A549 (cell line): ENCODE measurements around the gene NHSL2. TPM values are rescaled to one million over a fixed set of nuclear protein-coding genes. Genes with fewer than 3 reads are reported as not detected.

Experiments used
- ATAC-seq, 2 experiments: fragments of 200-7000 bp in 1 of 2; fragments of >200 bp in 1 of 2; cut with Nextera tagmentation in 1 of 2; cut with Tn5 transposase in 1 of 2; 3 replicates each; pipeline versions ENCODE4 v1.8.0 to v1.9.1; 2018 to 2020; ENCODE audit warnings: mild to moderate bottlenecking in 1 of 2, moderate library complexity in 1 of 2
- CTCF ChIA-PET: fragments of 300-600 bp; sonication (Branson Sonifier 250); formaldehyde crosslinking; extraction: SDS; loops from one replicate; lab custom pipeline; 2021; ENCODE audit warnings: antibody characterized with exemption, inconsistent platforms; lab: Yijun Ruan, JAX
- POLR2A ChIA-PET: fragments of 350-600 bp; formaldehyde crosslinking; extraction: SDS; loops from one replicate; lab custom pipeline; 2021; ENCODE audit warnings: antibody characterized with exemption, inconsistent platforms; lab: Yijun Ruan, JAX
- DNase-seq, 2 experiments: peaks; one replicate each; pipeline versions ENCODE4 v3.0.0 to v3.0.0-alpha.2; 2011 to 2016; ENCODE audit warnings: low read depth in 1 of 2, low spot score in 1 of 2
- FAIRE-seq: peaks from 2 replicates; lab custom pipeline; 2011; peaks lifted over from hg19 to GRCh38; lab: Jason Lieb, UNC
- H3K27ac ChIP-seq, 2 experiments: fragments of >200 bp; sonication (Bioruptor Twin); formaldehyde crosslinking; 3 replicates each; pipeline ENCODE4 v1.5.1; 2016 to 2017
- H3K4me1 ChIP-seq: fragments of >200 bp; sonication (Bioruptor Twin); formaldehyde crosslinking; 3 replicates; pipeline ENCODE4 v1.6.1; 2016
- H3K4me2 ChIP-seq: fragments of >200 bp; sonication (Bioruptor Twin); formaldehyde crosslinking; 3 replicates; pipeline ENCODE4 v1.6.1; 2016
- H3K4me3 ChIP-seq: fragments of >200 bp; sonication (Bioruptor Twin); formaldehyde crosslinking; 3 replicates; pipeline ENCODE4 v1.5.1; 2016
- H3K9me3 ChIP-seq: fragments of >200 bp; sonication (Bioruptor Twin); formaldehyde crosslinking; 3 replicates; pipeline ENCODE4 v1.6.1; 2016
- BHLHE40 ChIP-seq: IDR thresholded peaks from 2 replicates; pipeline ENCODE4 v1.6.1; 2012; ENCODE audit warnings: low read depth, low read length, inconsistent platforms
- CBX8 ChIP-seq: fragments of 200-600 bp; sonication (generic); IDR thresholded peaks from 2 replicates; pipeline ENCODE4 v1.6.1; 2016
- HEYL ChIP-seq: fragments of 250-450 bp; sonication (Bioruptor Pico); IDR thresholded peaks from 2 replicates; pipeline ENCODE4 v1.8.0; 2021; ENCODE audit warnings: mild to moderate bottlenecking, moderate library complexity
- HOXA7 ChIP-seq: fragments of 250-450 bp; sonication (Bioruptor Pico); IDR thresholded peaks from 2 replicates; pipeline ENCODE4 v1.5.0; 2020; ENCODE audit warnings: mild to moderate bottlenecking, moderate library complexity
- HOXB13 ChIP-seq: fragments of 250-450 bp; sonication (Bioruptor Pico); IDR thresholded peaks from 2 replicates; pipeline ENCODE4 v1.5.0; 2020; ENCODE audit warnings: low read depth, mild to moderate bottlenecking, moderate library complexity
- HOXB5 ChIP-seq: fragments of 250-450 bp; sonication (Bioruptor Pico); IDR thresholded peaks from 2 replicates; pipeline ENCODE4 v1.5.0; 2020; ENCODE audit warnings: mild to moderate bottlenecking, moderate library complexity
- JUN ChIP-seq, 2 experiments: fragments of >200 bp; sonication (Bioruptor Twin); formaldehyde crosslinking; IDR thresholded peaks; 2 replicates in 1 of 2; 3 replicates in 1 of 2; pipeline ENCODE4 v1.6.1; 2016 to 2017
- KDM1A ChIP-seq: fragments of 200-600 bp; sonication (generic); IDR thresholded peaks from 2 replicates; pipeline ENCODE4 v1.6.1; 2016; ENCODE audit warnings: low read depth, mild to moderate bottlenecking
- MAZ ChIP-seq: fragments of 150-350 bp; IDR thresholded peaks from 2 replicates; pipeline ENCODE4 v1.6.1; 2014; ENCODE audit warnings: antibody characterized with exemption, low read depth, low read length, borderline replicate concordance
- MYC ChIP-seq: IDR thresholded peaks from 2 replicates; pipeline ENCODE4 v1.6.1; 2012; ENCODE audit warnings: mild to moderate bottlenecking, inconsistent platforms, low read length, improper control_type of control experiment, borderline replicate concordance
- NPAS2 ChIP-seq: fragments of 250-450 bp; sonication (Bioruptor Pico); IDR thresholded peaks from 2 replicates; pipeline ENCODE4 v1.8.0; 2022; ENCODE audit warnings: mild to moderate bottlenecking, moderate library complexity, borderline replicate concordance
- POLR2A ChIP-seq: IDR thresholded peaks from 2 replicates; pipeline ENCODE4 v1.6.1; 2012; ENCODE audit warnings: mild to moderate bottlenecking, low read length
- RAD21 ChIP-seq, 2 experiments: fragments of >200 bp in 1 of 2; sonication (Bioruptor Twin) in 1 of 2; formaldehyde crosslinking in 1 of 2; IDR thresholded peaks in 1 of 2; conservative IDR thresholded peaks in 1 of 2; 2 replicates in 1 of 2; 3 replicates in 1 of 2; pipeline ENCODE4 v1.6.1; 2012 to 2018; ENCODE audit warnings: inconsistent platforms in 1 of 2
- SMC3 ChIP-seq: fragments of >200 bp; sonication (Bioruptor Twin); formaldehyde crosslinking; IDR thresholded peaks from 3 replicates; pipeline ENCODE4 v1.6.1; 2018; ENCODE audit warnings: inconsistent platforms
- TP53 ChIP-seq: fragments of 250-450 bp; sonication (Bioruptor Pico); IDR thresholded peaks from 2 replicates; pipeline ENCODE4 v1.5.0; 2021; ENCODE audit warnings: mild to moderate bottlenecking, moderate library complexity
- ZC3H11A ChIP-seq: fragments of 450-650 bp; IDR thresholded peaks from 2 replicates; pipeline ENCODE4 v1.6.1; 2014; ENCODE audit warnings: antibody characterized with exemption, mild to moderate bottlenecking
- ZSCAN20 ChIP-seq: fragments of 250-450 bp; sonication (Bioruptor Pico); IDR thresholded peaks from 2 replicates; pipeline ENCODE4 v1.8.0; 2022; ENCODE audit warnings: mild to moderate bottlenecking, moderate library complexity
- WGBS: methylation state at CpG from one replicate; pipeline ENCODE4 v1.1.6; 2017; ENCODE audit errors: missing lambda C conversion rate; 5-methylcytosine and 5-hydroxymethylcytosine counted together
- polyA plus RNA-seq, 4 experiments: library from polyadenylated mRNA; depleted of rRNA in 3 of 4; stranded (reverse); fragments of >200 nt; fragmentation: RNase III in 1 of 4; extraction: RNeasy Plus Mini Kit Qiagen cat#74134 plus additional on column Dnase treatment in 1 of 4; gene quantifications; 2 replicates in 3 of 4; 3 replicates in 1 of 4; pipeline ENCODE4 v1.2.3, GENCODE V29; 2011 to 2017
- TF ChIP-seq, protein P1 (sequence below): fragments of 250-450 bp; sonication (Bioruptor Pico); IDR thresholded peaks from 2 replicates; pipeline ENCODE4 v1.5.0; 2021; ENCODE audit warnings: mild to moderate bottlenecking, moderate library complexity, borderline replicate concordance
- TF ChIP-seq, protein P2 (sequence below): IDR thresholded peaks from 2 replicates; pipeline ENCODE4 v1.6.1; 2012
- TF ChIP-seq, protein P3 (sequence below): IDR thresholded peaks from 2 replicates; pipeline ENCODE4 v1.6.1; 2012
- TF ChIP-seq, protein P4 (sequence below): fragments of >200 bp; sonication (Bioruptor Twin); formaldehyde crosslinking; IDR thresholded peaks from 3 replicates; pipeline ENCODE4 v1.5.1; 2016
- TF ChIP-seq, protein P5 (sequence below): IDR thresholded peaks from 2 replicates; pipeline ENCODE4 v1.6.1; 2012; ENCODE audit warnings: low read depth, borderline replicate concordance

The NHSL2 gene
- polyA plus RNA-seq, 2 of the 4 experiments (the other 2 are of a cell fraction), result 0.26 to 0.48 TPM

DNA sequence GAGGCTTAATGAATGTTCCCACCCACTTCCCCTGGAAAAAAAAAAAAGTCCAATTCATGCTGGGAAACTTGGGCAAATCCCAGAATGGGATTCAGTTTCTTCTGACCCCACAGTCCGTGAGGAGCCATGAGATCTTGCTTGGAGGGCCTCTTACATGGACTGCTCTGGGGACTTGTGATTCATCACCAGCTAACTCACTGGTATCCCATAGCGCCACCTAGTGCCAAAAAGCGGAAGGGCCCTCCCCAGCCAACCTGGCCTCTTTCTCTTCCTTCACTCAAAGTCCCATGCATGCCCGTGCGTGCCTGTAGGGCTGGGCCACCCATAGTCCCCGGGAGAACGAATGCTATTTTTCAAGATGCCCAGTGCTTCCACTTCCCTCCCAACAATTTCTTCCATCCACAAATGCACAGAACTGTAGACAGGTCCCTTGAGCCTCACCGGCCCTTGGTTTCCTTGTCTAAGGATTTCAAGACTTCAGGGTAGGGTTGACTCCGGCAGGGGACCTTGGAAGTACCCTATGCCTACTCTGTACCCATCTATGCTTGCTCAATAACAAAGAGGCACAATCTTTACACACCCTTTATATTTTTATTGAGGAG, 216.0 kb downstream of the NHSL2 start (continued):
- TF ChIP-seq HOXA7 (CRISPR knock-in tag) (no peak), ZSCAN20 (CRISPR knock-in tag) (no peak)
- TF ChIP-seq, protein P1, sequence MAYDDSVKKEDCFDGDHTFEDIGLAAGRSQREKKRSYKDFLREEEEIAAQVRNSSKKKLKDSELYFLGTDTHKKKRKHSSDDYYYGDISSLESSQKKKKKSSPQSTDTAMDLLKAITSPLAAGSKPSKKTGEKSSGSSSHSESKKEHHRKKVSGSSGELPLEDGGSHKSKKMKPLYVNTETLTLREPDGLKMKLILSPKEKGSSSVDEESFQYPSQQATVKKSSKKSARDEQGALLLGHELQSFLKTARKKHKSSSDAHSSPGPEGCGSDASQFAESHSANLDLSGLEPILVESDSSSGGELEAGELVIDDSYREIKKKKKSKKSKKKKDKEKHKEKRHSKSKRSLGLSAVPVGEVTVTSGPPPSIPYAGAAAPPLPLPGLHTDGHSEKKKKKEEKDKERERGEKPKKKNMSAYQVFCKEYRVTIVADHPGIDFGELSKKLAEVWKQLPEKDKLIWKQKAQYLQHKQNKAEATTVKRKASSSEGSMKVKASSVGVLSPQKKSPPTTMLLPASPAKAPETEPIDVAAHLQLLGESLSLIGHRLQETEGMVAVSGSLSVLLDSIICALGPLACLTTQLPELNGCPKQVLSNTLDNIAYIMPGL, result no peak

DNA sequence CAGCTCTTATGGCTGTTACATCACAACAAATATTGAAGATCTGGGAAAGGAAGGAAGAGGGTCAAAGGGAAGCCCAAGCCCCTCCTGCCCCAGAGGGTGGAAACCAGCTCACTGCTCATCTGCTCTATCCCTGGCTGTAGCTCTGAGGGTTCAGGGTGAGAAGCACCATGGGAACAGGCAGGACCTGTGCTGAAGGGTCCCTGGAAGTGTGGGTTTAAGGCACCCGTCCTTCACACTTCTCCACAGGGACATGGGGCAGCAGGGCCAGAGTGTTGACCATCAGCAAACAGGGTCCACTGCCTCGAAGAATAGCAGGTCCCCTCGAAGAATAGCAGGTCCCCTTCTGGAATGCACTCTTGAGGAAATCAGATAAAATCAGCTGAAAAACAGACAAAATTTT, 216.7 kb downstream of the NHSL2 start:
- ChIA-PET POLR2A (interaction anchor here (0.8 to 1.4 kb wide), 2 partner anchors 54 to 111 kb away, joined by 4 to 6 read pairs; partner anchors contain the start of genes ERCC6L and PIN4), CTCF (interaction anchor here (0.6 to 6.6 kb wide), 27 partner anchors 8 to 411 kb away, joined by 3 to 109 read pairs (median 5); partner anchors contain the start of gene NHSL2)
- ATAC-seq (no peak), FAIRE-seq (no peak), DNase-seq (no peak)
- Histone ChIP-seq H3K4me2 (no peak overlapping the region), H3K27ac (peak overlapping the region; percentile 63 to 79; a peak in 3 of 6 replicates), H3K4me3 (no peak overlapping the region), H3K9me3 (no peaks in the 10 kb centered on the region), H3K4me1 (peaks cover 11% of the 10 kb centered on the region)
- TF ChIP-seq MAZ (no peak), BHLHE40 (no peak), POLR2A (no peak), HEYL (CRISPR knock-in tag) (no peak), SMC3 (no peak), TP53 (no peak), RAD21 (conservative IDR thresholded peaks at IDR 0.05 in 1 of 2, IDR thresholded peaks at IDR 0.05 in 1 of 2) (no peak), ZC3H11A (no peak), JUN (IDR thresholded peaks at IDR 0.05) (no peak), KDM1A (no peak), MYC (no peak), HOXB5 (CRISPR knock-in tag) (no peak), NPAS2 (no peak), CBX8 (no peak), HOXB13 (CRISPR knock-in tag) (no peak)
- TF ChIP-seq, protein P2, sequence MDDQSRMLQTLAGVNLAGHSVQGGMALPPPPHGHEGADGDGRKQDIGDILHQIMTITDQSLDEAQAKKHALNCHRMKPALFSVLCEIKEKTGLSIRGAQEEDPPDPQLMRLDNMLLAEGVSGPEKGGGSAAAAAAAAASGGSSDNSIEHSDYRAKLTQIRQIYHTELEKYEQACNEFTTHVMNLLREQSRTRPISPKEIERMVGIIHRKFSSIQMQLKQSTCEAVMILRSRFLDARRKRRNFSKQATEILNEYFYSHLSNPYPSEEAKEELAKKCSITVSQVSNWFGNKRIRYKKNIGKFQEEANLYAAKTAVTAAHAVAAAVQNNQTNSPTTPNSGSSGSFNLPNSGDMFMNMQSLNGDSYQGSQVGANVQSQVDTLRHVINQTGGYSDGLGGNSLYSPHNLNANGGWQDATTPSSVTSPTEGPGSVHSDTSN, result no peak
- TF ChIP-seq, protein P3, sequence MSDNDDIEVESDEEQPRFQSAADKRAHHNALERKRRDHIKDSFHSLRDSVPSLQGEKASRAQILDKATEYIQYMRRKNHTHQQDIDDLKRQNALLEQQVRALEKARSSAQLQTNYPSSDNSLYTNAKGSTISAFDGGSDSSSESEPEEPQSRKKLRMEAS, result no peak
- TF ChIP-seq, protein P4, sequence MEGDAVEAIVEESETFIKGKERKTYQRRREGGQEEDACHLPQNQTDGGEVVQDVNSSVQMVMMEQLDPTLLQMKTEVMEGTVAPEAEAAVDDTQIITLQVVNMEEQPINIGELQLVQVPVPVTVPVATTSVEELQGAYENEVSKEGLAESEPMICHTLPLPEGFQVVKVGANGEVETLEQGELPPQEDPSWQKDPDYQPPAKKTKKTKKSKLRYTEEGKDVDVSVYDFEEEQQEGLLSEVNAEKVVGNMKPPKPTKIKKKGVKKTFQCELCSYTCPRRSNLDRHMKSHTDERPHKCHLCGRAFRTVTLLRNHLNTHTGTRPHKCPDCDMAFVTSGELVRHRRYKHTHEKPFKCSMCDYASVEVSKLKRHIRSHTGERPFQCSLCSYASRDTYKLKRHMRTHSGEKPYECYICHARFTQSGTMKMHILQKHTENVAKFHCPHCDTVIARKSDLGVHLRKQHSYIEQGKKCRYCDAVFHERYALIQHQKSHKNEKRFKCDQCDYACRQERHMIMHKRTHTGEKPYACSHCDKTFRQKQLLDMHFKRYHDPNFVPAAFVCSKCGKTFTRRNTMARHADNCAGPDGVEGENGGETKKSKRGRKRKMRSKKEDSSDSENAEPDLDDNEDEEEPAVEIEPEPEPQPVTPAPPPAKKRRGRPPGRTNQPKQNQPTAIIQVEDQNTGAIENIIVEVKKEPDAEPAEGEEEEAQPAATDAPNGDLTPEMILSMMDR, result no peak
- TF ChIP-seq, protein P1, result no peak
- TF ChIP-seq, protein P5, sequence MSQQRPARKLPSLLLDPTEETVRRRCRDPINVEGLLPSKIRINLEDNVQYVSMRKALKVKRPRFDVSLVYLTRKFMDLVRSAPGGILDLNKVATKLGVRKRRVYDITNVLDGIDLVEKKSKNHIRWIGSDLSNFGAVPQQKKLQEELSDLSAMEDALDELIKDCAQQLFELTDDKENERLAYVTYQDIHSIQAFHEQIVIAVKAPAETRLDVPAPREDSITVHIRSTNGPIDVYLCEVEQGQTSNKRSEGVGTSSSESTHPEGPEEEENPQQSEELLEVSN, result no peak
- 37% methylated on average over 3 of the region's 3 CpGs for WGBS
